GM12873 (cell line): ENCODE data around the gene PAX2.

ENCODE experiments used
- CTCF ChIP-seq: IDR thresholded peaks from 2 replicates; pipeline ENCODE4 v1.5.1; 2012; ENCODE audit warnings: low read depth, mild to moderate bottlenecking, moderate library complexity, low read length, control low read depth; ENCODE audit not compliant: insufficient read depth; ENCODE audit errors: missing control alignments

The PAX2 gene

GRCh38 chr10:100782461-100783244 lies 37.3 kb downstream of the PAX2 start:
- no peak for TF ChIP-seq CTCF

- no peak for TF ChIP-seq CTCF
These were observed 38.7 kb downstream of the PAX2 start for GRCh38 chr10:100784126-100784525.

GRCh38 chr10:100786591-100786990 lies 41.2 kb downstream of the PAX2 start:
- TF ChIP-seq CTCF, result no peak

- no peak for TF ChIP-seq CTCF
These were observed 42.9 kb downstream of the PAX2 start for GRCh38 chr10:100788002-100788903.

- TF ChIP-seq CTCF, result no peak
These were observed 45.4 kb downstream of the PAX2 start for GRCh38 chr10:100790761-100791208.

- no peak for TF ChIP-seq CTCF
These were observed 46.1 kb downstream of the PAX2 start for GRCh38 chr10:100791369-100792058.
